ES-I3 (cell line): Measurements from ENCODE around the gene AXIN1.

ENCODE experiments used
- H3K36me3 ChIP-seq: 2 replicates; pipeline ENCODE4 v1.6.1; 2013; ENCODE audit warnings: mild to moderate bottlenecking, low read length, control low read depth, moderate library complexity; ENCODE audit not compliant: insufficient read depth
- H3K4me1 ChIP-seq: 2 replicates; pipeline ENCODE4 v1.6.1; 2013; ENCODE audit warnings: mild to moderate bottlenecking, control low read depth, low read length; ENCODE audit not compliant: insufficient read depth
- H3K9ac ChIP-seq: 2 replicates; pipeline ENCODE4 v1.6.1; 2013; ENCODE audit warnings: low read depth, mild to moderate bottlenecking, low read length, moderate library complexity
- H3K9me3 ChIP-seq: 2 replicates; pipeline ENCODE4 v1.6.1; 2013; ENCODE audit warnings: mild to moderate bottlenecking, low read length, moderate library complexity; ENCODE audit not compliant: control insufficient read depth, insufficient read depth

The AXIN1 gene

DNA sequence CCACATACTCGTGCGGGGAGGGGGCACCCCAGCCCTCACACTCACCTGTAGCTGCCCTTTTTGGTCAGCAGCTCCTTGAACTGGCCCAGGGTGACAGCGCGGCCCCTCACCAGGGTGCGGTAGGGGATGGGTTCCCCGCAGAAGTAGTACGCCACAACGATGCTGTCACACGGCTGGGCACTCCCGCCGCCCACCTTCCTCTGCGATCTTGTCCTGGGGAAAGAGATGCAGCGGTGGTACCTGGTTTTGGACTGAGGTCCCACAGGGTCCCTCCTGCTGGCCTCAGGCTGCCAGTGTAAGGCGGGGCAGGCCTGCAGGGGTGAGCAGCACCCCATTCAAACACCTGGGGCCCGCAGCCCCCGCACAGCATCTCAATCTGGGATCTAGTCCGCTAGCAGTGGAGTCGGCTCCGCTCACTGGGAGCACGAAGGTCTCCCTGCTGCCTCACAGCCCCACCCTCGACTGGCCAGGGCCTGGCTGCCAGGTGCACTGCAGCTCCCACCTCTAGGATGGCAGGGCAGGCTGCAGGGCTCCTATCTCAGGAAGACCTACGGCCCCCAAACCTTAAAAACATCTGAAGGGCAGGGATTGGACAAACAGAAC lies 63.0 kb downstream of the AXIN1 start:
- Histone ChIP-seq H3K36me3 (no peaks in the 10 kb centered on the region; the same call in 1 of the 2 replicates), H3K4me1 (no peaks in the 10 kb centered on the region), H3K9me3 (no peaks in the 10 kb centered on the region), H3K9ac (no peak overlapping the region)

DNA sequence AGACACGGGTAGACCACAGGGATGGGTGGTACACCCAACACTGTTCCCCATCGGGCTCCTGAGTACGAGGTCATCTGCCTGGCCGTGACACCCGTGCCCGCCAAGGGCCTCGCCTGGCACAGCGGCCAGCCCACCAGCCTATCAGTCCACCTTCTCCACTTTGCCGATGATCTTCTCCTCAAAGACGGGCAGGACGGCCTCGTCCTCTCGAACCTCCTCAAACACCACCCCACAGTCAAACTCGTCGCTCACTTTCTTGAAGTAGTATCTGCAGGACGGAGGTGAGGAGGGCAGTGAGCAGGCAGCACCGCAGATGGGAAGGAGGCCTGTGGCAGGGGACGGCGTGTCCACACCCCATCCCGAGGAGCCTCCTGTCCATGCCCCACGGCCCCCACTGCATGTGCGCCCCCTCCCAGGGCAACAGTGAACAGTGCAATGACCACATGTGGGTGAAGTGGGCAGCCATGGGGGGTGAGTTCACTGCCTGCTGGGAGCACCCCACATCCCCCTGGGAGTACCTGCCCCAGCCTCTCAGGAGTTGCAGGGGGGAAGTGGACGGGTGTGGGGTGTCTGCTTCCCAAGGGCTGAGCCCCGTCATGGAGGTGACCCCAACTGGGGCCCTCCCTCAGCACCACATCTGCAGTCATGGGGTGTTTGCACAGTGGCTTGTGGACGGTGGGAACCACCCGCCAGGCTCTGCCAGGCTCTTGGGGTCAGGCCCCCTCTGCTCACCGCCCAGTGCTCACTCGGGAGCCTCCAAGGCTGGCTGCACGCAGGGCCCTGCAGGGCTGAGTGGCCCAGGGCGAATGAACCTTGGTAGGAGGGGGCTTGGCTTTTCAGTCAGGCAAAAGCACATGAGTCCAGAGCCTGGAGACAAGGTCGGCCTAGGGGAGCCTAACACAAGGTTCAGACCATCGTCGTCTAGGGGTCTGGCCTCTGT lies 64.3 kb downstream of the AXIN1 start:
- H3K9me3 ChIP-seq = no peaks in the 10 kb centered on the region
- H3K9ac ChIP-seq = no peak overlapping the region
- H3K4me1 ChIP-seq = no peaks in the 10 kb centered on the region
- no peaks in the 10 kb centered on the region; the same call in 1 of the 2 replicates for H3K36me3 ChIP-seq

DNA sequence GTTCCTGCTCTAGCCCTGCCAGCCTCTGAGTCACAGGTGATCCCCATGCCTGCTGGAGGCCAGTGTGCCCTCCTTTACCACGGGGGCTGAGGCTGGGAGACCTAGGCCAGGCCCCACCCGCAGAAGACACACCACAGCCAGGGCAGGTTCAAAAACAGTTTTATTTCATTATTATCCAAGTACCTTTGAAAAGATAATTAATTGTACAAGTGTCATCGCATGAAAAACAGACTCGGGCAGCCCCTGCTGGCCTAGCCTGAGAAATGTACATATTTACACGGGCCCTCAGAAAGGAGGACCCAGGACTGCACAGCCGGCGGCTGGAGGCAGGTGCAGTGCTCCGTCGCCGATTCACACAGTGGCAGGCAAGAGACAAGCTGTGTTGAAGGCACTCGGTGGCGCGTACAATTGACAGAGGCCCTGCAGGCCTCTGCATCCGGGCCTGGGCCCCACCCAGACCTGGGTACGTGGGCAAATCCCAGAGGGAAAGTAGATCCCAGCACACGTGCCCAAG lies 65.2 kb downstream of the AXIN1 start:
- Histone ChIP-seq H3K9ac (no peak overlapping the region), H3K9me3 (no peaks in the 10 kb centered on the region), H3K36me3 (no peaks in the 10 kb centered on the region; the same call in 1 of the 2 replicates), H3K4me1 (no peaks in the 10 kb centered on the region)

DNA sequence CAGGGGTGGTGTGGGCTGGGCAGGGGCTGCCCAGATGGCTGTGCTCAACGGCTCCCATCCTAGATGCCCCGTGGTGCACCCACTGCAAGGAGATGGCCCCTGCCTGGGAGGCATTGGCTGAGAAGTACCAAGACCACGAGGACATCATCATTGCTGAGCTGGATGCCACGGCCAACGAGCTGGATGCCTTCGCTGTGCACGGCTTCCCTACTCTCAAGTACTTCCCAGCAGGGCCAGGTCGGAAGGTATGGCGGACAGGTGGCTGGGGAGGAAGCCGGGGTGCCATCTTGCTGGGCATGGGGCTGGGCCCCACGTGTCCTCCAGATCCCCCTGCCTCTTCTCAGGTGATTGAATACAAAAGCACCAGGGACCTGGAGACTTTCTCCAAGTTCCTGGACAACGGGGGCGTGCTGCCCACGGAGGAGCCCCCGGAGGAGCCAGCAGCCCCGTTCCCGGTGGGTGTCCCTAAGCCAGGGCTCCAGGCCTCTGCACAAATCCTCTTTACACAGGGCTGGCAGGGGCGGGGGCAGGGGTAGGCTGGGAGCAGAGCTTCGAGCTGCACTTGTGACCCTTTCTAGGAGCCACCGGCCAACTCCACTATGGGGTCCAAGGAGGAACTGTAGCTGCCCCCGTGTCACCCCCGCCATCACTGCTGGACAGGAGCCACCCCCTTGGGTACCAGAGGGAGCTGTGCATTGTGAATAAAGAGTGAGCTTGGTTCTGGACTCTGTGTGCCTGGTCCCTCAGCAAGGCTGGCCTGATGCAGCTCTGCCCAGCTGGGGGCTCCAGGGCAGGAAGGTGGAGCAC lies 65.8 kb downstream of the AXIN1 start:
- no peak overlapping the region for H3K9ac ChIP-seq
- no peaks in the 10 kb centered on the region; the same call in 1 of the 2 replicates for H3K36me3 ChIP-seq
- no peaks in the 10 kb centered on the region for H3K9me3 ChIP-seq
- no peaks in the 10 kb centered on the region for H3K4me1 ChIP-seq

DNA sequence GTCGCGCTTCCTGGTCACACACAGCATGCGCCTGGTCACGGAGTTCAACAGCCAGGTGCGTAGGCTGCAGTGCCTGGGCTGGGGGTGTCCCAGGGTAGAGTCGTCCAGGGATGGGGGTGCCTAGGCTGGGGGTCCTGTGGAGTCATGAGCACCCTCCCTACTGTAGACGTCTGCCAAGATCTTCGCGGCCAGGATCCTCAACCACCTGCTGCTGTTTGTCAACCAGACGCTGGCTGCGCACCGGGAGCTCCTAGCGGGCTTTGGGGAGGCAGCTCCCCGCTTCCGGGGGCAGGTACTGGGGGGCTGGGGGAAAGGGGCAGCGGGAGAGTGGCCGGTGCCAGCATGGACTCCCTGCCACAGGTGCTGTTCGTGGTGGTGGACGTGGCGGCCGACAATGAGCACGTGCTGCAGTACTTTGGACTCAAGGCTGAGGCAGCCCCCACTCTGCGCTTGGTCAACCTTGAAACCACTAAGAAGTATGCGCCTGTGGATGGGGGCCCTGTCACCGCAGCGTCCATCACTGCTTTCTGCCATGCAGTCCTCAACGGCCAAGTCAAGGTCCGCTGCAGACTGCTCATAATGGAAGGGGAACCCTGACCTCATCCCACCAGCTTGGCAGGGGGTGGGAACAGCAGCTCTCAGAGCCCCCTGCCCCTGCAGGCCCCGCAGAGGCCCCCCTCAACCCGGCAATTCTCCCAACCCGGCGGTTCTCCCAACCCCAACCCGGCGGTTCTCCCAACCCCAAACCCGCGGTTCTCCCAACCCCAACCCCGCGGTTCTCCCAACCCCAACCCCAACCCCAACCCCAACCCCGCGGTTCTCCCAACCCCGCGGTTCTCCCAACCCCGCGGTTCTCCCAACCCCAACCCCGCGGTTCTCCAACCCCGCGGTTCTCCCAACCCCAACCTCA lies 67.1 kb downstream of the AXIN1 start:
- Histone ChIP-seq H3K9me3 (no peaks in the 10 kb centered on the region), H3K36me3 (no peaks in the 10 kb centered on the region), H3K4me1 (no peaks in the 10 kb centered on the region), H3K9ac (no peak overlapping the region)

DNA sequence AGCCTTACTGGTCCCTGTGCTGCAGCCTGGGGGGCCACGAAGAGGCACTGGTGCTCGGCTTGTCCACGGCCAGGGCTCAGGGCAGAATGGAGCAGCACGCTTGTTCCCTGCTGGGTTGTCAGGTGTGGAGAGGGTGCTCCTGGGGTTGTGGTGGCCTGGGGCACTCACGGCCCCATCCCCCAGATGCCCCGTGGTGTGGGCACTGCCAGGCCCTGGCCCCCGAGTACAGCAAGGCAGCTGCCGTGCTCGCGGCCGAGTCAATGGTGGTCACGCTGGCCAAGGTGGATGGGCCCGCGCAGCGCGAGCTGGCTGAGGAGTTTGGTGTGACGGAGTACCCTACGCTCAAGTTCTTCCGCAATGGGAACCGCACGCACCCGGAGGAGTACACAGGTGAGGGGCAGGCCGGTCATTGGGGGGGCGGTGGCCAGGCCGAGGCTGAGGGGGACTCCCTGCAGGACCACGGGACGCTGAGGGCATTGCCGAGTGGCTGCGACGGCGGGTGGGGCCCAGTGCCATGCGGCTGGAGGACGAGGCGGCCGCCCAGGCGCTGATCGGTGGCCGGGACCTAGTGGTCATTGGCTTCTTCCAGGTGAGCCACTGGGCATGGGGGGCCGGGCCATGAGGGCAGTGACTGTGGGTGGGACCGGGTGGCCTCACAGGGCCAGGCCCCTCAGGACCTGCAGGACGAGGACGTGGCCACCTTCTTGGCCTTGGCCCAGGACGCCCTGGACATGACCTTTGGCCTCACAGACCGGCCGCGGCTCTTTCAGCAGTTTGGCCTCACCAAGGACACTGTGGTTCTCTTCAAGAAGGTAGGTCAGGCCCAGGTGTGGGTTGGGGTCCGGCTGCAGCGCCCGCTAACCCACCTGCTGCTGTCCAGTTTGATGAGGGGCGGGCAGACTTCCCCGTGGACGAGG lies 68.1 kb downstream of the AXIN1 start:
- H3K9me3 ChIP-seq = no peaks in the 10 kb centered on the region
- no peaks in the 10 kb centered on the region for H3K36me3 ChIP-seq
- no peaks in the 10 kb centered on the region for H3K4me1 ChIP-seq
- no peak overlapping the region for H3K9ac ChIP-seq

DNA sequence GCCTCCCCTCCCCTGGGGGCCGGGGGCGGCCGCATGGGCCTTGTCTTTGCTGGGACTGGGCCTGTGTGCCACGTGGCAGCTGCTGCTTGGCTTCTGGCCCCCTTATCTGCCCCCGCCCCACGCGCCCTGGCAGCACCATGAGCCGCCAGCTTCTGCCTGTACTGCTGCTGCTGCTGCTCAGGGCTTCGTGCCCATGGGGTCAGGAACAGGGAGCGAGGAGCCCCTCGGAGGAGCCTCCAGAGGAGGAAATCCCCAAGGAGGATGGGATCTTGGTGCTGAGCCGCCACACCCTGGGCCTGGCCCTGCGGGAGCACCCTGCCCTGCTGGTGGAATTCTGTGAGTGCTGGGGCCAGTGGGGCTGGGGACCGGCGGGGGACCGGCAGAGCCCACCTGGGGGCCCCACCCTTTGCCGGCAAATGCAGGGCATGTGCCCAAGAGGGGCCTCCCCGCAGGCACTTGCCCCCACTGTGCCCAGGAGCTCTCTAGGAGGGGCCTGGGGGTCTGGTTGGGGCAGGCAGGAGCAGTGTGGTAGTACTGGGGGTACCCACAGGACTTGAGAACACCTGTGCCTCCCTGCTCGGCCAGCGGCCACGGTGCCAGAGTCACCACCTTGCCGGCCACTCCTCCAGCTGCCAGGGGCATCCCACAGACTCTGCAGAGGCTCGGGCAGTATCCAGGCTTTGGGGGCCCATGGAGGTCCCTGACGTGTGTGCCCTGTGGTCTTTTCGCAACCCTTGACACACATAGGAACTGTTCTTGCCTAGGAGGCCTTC lies 69.3 kb downstream of the AXIN1 start, which contains the start of gene PDIA2:
Gene PDIA2 (plus strand): TSS at position 132 of the 773 bp plus-strand sequence. CDS start 6 bp downstream, at position 138.
- Histone ChIP-seq H3K9ac (no peak within 1 kb of the TSS), H3K4me1 (no peaks in the 10 kb centered on the region)

DNA sequence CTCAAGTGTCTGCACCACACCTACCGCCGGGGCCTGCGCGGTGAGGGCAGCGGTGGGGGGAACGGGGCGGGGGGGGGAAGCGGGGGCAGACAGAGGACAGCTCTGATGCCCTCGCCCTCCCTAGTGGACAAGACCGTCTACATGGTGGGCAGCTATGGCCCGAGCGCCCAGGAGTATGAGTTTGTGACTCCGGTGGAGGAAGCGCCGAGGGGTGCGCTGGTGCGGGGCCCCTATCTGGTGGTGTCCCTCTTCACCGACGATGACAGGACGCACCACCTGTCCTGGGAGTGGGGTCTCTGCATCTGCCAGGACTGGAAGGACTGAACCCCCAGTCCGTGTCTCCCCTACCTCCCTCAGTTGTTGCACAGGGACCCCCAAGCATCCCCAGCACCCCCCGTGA lies 70.0 kb downstream of the AXIN1 start:
- H3K9ac ChIP-seq = no peak overlapping the region
- no peaks in the 10 kb centered on the region for H3K4me1 ChIP-seq
- H3K9me3 ChIP-seq = no peaks in the 10 kb centered on the region
- H3K36me3 ChIP-seq = no peaks in the 10 kb centered on the region

More for the DNA sequence above, 69.3 kb downstream of the AXIN1 start, which contains the start of gene PDIA2:
- H3K36me3 ChIP-seq = no peaks in the 10 kb centered on the region
- no peaks in the 10 kb centered on the region for H3K9me3 ChIP-seq

DNA sequence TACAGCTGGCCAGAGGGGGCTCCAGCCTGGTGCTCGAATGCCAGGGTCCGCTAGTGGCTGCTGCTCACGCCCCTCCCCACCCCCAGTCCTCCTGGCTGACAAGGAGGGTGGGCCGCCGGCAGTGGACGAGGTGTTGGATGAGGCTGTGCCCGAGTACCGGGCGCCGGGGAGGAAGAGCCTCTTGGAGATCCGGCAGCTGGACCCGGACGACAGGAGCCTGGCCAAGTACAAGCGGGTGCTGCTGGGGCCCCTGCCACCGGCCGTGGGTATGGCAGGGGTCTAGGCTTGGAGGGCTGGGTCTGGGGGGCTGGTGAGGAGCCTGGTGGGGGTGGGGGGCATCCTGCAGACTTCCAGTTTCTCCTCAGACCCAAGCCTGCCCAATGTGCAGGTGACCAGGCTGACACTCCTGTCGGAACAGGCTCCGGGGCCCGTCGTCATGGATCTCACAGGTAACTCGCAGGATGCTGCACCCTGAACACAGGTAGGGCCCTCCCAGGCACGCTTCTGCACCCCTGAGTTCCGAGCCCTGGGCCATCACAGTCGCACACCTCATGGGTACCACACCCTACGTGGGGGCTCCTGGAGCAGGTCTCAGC lies 70.8 kb downstream of the AXIN1 start:
- no peaks in the 10 kb centered on the region for H3K9me3 ChIP-seq
- no peak overlapping the region for H3K9ac ChIP-seq
- no peaks in the 10 kb centered on the region for H3K4me1 ChIP-seq
- H3K36me3 ChIP-seq = no peaks in the 10 kb centered on the region

DNA sequence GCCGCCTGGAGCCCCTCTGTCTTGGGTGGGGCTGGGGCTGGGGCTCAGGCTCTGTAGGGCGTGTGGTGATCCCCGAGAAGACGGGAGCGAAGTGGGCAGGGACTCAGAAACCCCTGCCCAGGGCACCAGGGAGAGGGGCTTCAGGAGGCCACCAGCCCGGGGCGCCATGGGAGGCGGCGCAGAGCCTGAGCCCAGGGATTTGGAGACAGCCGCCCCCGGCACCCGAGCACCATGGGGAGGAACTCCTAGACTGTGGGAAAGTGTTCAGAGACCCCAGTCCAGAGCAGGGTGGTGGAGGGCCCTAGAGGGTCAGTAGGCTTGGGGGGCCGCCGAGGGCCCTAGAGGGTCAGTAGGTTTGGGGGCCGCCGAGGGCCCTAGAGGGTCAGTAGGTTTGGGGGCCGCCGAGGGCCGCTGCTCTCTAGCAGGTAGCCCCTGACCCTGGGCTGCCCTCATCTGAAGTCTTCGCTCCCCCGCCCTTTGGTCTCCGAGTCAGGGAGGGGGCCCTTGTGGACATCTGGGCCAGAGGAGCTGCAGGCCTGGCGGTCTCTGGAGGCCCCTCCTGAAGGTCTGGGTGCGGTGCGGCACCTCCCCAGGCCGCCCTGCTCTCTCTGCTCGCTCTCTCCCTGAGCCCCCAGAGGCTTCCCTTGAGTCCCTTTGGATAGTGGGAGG lies 71.4 kb downstream of the AXIN1 start:
- Histone ChIP-seq H3K36me3 (no peaks in the 10 kb centered on the region), H3K9ac (peak overlapping the region; percentile 62; the same call in 1 of the 2 replicates), H3K9me3 (no peaks in the 10 kb centered on the region), H3K4me1 (no peaks in the 10 kb centered on the region)

DNA sequence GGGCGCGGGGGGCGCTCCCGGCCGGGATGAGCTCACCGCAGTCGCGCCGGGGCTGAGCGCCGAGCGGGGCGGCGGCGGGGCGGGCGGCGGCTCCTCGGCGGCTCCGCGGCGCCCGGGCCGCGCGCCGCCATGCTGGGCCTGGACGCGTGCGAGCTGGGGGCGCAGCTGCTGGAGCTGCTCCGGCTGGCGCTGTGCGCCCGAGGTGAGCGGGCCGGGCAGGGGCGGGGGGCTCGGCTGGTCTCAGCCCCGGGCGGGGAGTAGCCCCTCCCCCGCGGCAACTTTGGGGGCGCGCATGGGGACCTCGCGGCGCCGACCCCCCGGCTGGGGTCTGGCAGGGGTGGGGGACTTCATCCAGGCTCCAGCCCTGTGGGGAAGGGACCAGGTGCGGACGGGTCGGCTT lies 72.0 kb downstream of the AXIN1 start, which contains the start of gene ARHGDIG:
Gene ARHGDIG (plus strand): TSS at position 40 of the 400 bp plus-strand sequence. CDS start 90 bp downstream, at position 130.
- no peaks in the 10 kb centered on the region for H3K9me3 ChIP-seq

More for the DNA sequence above, 72.0 kb downstream of the AXIN1 start, which contains the start of gene ARHGDIG:
- Histone ChIP-seq H3K4me1 (no peaks in the 10 kb centered on the region), H3K9ac (peak within 1 kb of the TSS; percentile 62), H3K36me3 (no peaks in the 10 kb centered on the region)
